GM12801 (cell line): Measurements from ENCODE around the gene HHAT.

Experiments
- TF ChIP-seq, protein P1 (sequence below): IDR thresholded peaks from one replicate; pipeline ENCODE4 v1.5.1; 2011; ENCODE audit warnings: control low read depth; ENCODE audit not compliant: insufficient read length; ENCODE audit errors: extremely low read depth

Gene HHAT

DNA sequence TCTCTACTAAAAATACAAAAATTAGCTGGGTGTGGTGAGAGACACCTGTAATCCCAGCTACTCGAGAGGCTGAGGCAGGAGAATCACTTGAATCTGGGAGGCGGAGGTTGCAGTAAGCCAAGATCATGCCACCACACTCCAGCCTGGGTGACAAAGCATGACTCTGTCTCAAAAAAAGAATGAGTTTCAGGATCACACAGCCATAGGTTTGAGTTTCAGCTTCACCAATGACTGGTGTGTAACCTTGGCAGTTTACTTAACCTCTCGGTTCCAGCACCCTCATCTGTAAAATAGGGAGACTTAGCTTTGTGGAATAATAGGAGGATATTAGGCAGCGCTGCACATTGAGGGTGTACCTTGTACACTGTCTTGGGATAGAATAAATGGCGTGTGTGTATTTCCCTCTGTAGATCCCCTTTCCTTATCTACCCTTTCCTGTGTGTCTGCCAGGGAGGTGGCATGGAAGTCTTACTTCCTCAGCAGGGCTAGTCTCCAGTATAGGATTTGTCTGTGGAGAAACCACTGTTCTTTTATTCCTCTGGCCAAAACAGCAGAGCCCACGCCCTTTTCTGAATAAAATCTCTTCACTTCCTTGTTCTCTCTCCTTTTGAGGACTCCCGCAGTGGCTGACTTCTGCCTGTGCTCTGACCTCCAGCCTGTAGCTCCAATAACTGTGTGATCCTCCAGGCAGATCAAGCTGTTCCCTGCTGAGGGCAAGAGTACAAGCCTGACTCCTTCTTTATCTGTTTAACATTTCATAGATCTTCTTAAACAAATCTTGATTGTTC, 90.4 kb downstream of the HHAT start:
- TF ChIP-seq, protein P1, sequence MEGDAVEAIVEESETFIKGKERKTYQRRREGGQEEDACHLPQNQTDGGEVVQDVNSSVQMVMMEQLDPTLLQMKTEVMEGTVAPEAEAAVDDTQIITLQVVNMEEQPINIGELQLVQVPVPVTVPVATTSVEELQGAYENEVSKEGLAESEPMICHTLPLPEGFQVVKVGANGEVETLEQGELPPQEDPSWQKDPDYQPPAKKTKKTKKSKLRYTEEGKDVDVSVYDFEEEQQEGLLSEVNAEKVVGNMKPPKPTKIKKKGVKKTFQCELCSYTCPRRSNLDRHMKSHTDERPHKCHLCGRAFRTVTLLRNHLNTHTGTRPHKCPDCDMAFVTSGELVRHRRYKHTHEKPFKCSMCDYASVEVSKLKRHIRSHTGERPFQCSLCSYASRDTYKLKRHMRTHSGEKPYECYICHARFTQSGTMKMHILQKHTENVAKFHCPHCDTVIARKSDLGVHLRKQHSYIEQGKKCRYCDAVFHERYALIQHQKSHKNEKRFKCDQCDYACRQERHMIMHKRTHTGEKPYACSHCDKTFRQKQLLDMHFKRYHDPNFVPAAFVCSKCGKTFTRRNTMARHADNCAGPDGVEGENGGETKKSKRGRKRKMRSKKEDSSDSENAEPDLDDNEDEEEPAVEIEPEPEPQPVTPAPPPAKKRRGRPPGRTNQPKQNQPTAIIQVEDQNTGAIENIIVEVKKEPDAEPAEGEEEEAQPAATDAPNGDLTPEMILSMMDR, result no peak

- TF ChIP-seq, protein P1, result no peak
These were observed 100.0 kb downstream of the HHAT start for GRCh38 chr1:210428696-210429095.

- TF ChIP-seq, protein P1, result no peak
These were observed 105.5 kb downstream of the HHAT start for GRCh38 chr1:210434223-210434622.

DNA sequence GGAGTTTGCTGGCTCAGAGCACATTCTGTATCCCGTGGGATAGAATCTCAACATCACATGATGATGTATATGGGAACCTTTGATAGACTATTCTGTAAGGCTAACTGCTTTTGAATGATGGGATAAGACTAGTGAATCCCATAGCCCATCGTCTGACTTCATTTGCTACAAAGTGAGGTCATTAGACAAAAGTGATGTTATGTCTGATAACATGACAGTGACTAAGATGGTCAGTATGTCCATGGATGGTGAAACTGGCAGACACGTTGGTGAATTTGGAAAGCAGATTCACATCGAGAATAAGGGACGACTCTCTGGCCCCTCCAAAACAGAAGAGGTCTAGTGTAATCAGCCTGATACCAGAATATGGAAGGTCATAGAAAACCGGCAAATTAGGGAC, 108.4 kb downstream of the HHAT start:
- TF ChIP-seq, protein P1, result no peak

DNA sequence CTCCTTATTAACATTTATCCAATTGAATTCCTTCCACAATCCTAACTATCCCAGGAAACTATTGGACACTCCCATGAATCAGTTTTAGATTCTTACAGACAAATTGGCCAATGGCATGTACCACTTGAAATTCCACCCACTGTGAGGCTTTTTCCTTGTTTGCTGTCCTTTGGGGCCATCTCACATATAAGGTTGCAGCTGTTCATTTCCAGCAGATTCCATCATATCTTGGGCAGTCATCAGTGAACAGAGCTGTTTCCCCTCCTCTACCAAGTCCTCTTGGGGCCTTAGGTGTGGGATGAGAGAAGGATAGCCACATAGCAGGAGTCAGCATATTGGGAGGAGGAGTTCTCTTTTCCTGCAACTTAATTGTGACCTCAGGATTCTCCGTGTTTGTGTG, 109.1 kb downstream of the HHAT start:
- TF ChIP-seq, protein P1, result no peak

GRCh38 chr1:210438928-210439841, 110.5 kb downstream of the HHAT start:
- TF ChIP-seq, protein P1, result no peak

GRCh38 chr1:210440081-210440480, 111.4 kb downstream of the HHAT start:
- TF ChIP-seq, protein P1, result no peak
